Liver (tissue), 9 donors: ENCODE data around the gene TET2. TPM values are rescaled to one million over a fixed set of nuclear protein-coding genes. Genes with fewer than 3 reads are reported as not detected.

Source experiments
- DNase-seq: peaks from one replicate; pipeline ENCODE4 v3.0.0-alpha.2; 2017; ENCODE audit warnings: low spot score
- H3K27ac ChIP-seq, 2 donors: one replicate each; pipeline ENCODE4 v1.7.0; 2013; ENCODE audit warnings: inconsistent platforms in 2 of 2, low read length in 2 of 2, control low read depth in 1 of 2, low read depth in 1 of 2, mild to moderate bottlenecking in 1 of 2
- H3K27me3 ChIP-seq, 4 donors: one replicate each; pipeline versions ENCODE4 v1.6.1 to v1.7.0; 2013; ENCODE audit warnings: low read length in 3 of 4, inconsistent platforms in 1 of 4, mild to moderate bottlenecking in 1 of 4, moderate library complexity in 1 of 4; ENCODE audit not compliant: control insufficient read depth in 4 of 4, insufficient read depth in 4 of 4
- H3K36me3 ChIP-seq, 4 donors: one replicate each; pipeline versions ENCODE4 v1.6.1 to v1.7.0; 2013; ENCODE audit warnings: low read length in 3 of 4, mild to moderate bottlenecking in 3 of 4, low read depth in 1 of 4, moderate library complexity in 1 of 4; ENCODE audit not compliant: control insufficient read depth in 4 of 4, insufficient read depth in 3 of 4
- H3K4me1 ChIP-seq, 4 donors: one replicate each; pipeline versions ENCODE4 v1.6.1 to v1.7.0; 2013; ENCODE audit warnings: low read length in 3 of 4, mild to moderate bottlenecking in 3 of 4, moderate library complexity in 1 of 4; ENCODE audit not compliant: control insufficient read depth in 4 of 4, insufficient read depth in 4 of 4
- H3K4me3 ChIP-seq, 3 donors: one replicate each; pipeline versions ENCODE4 v1.6.1 to v1.7.0; 2013; ENCODE audit warnings: low read length in 3 of 3, control low read depth in 1 of 3, low read depth in 1 of 3, mild to moderate bottlenecking in 1 of 3
- H3K9ac ChIP-seq, 2 donors: one replicate each; pipeline ENCODE4 v1.7.0; 2013; ENCODE audit warnings: low read length in 2 of 2, mild to moderate bottlenecking in 2 of 2, moderate library complexity in 2 of 2, control low read depth in 1 of 2, low read depth in 1 of 2
- H3K9me3 ChIP-seq, 4 donors: one replicate each; pipeline versions ENCODE4 v1.6.1 to v1.7.0; 2013; ENCODE audit warnings: low read length in 3 of 4; ENCODE audit not compliant: control insufficient read depth in 4 of 4
- ATF3 ChIP-seq: IDR thresholded peaks from 2 replicates; pipeline ENCODE4 v1.6.1; 2016; ENCODE audit warnings: antibody characterized with exemption
- CTCF ChIP-seq: fragments of 150-350 bp; IDR thresholded peaks from 2 replicates; pipeline ENCODE4 v1.5.1; 2017; ENCODE audit warnings: improper control_type of control experiment, low read depth, low read length; ENCODE audit not compliant: missing input control
- EGR1 ChIP-seq, 2 donors: IDR thresholded peaks; 2 replicates each; pipeline ENCODE4 v1.6.1; 2016 to 2018; ENCODE audit warnings: antibody characterized with exemption in 2 of 2, low read depth in 2 of 2
- FOXA1 ChIP-seq: IDR thresholded peaks from 2 replicates; pipeline ENCODE4 v1.6.1; 2016; ENCODE audit warnings: antibody characterized with exemption
- FOXA2 ChIP-seq: IDR thresholded peaks from 2 replicates; pipeline ENCODE4 v1.6.1; 2016; ENCODE audit warnings: antibody characterized with exemption
- GABPA ChIP-seq, 2 donors: IDR thresholded peaks in 1 of 2; conservative IDR thresholded peaks in 1 of 2; 2 replicates each; pipeline ENCODE4 v1.6.1; 2016; ENCODE audit warnings: antibody characterized with exemption in 2 of 2, mild to moderate bottlenecking in 1 of 2, moderate library complexity in 1 of 2
- HNF4A ChIP-seq, 2 donors: conservative IDR thresholded peaks; 2 replicates each; pipeline ENCODE4 v1.6.1; 2016; ENCODE audit warnings: antibody characterized with exemption in 2 of 2, mild to moderate bottlenecking in 2 of 2
- HNF4G ChIP-seq: IDR thresholded peaks from 2 replicates; pipeline ENCODE4 v1.6.1; 2016; ENCODE audit warnings: antibody characterized with exemption
- JUND ChIP-seq, 2 donors: IDR thresholded peaks; 2 replicates each; pipeline ENCODE4 v1.6.1; 2016; ENCODE audit warnings: antibody characterized with exemption in 2 of 2
- MAX ChIP-seq: IDR thresholded peaks from 2 replicates; pipeline ENCODE4 v1.6.1; 2016; ENCODE audit warnings: antibody characterized with exemption
- NR2F2 ChIP-seq: IDR thresholded peaks from 2 replicates; pipeline ENCODE4 v1.6.1; 2016; ENCODE audit warnings: antibody characterized with exemption
- RAD21 ChIP-seq, 2 donors: IDR thresholded peaks; 2 replicates each; pipeline ENCODE4 v1.6.1; 2016; ENCODE audit warnings: antibody characterized with exemption in 2 of 2, mild to moderate bottlenecking in 2 of 2
- REST ChIP-seq: IDR thresholded peaks from 2 replicates; pipeline ENCODE4 v1.6.1; 2016; ENCODE audit warnings: antibody characterized with exemption, mild to moderate bottlenecking
- RXRA ChIP-seq, 2 donors: IDR thresholded peaks; 2 replicates each; pipeline ENCODE4 v1.6.1; 2017 to 2018; ENCODE audit warnings: antibody characterized with exemption in 2 of 2, mild to moderate bottlenecking in 1 of 2
- SP1 ChIP-seq: IDR thresholded peaks from 2 replicates; pipeline ENCODE4 v1.6.1; 2018; ENCODE audit warnings: antibody characterized with exemption, mild to moderate bottlenecking
- TAF1 ChIP-seq: conservative IDR thresholded peaks from 2 replicates; pipeline ENCODE4 v1.6.1; 2016; ENCODE audit warnings: antibody characterized with exemption, mild to moderate bottlenecking
- YY1 ChIP-seq: IDR thresholded peaks from 2 replicates; pipeline ENCODE4 v1.6.1; 2016; ENCODE audit warnings: antibody characterized with exemption, mild to moderate bottlenecking
- ZBTB33 ChIP-seq: IDR thresholded peaks from 2 replicates; pipeline ENCODE4 v1.6.1; 2016; ENCODE audit warnings: antibody characterized with exemption
- WGBS: extraction: QIAGEN DNeasy Blood & Tissue Kit; methylation state at CpG from one replicate; pipeline ENCODE4 v1.1.7; 2013; 5-methylcytosine and 5-hydroxymethylcytosine counted together
- polyA plus RNA-seq, 2 donors: library from polyadenylated mRNA; stranded (reverse) in 1 of 2; unstranded in 1 of 2; fragments of 200-250 nt in 1 of 2; fragments of >200 nt in 1 of 2; fragmentation: Nextera tagmentation in 1 of 2; extraction: Ambion mirVana in 1 of 2; gene quantifications; one replicate each; pipeline versions ENCODE4 v1.2.1 to v1.2.3, GENCODE V29; 2013 to 2015
- total RNA-seq, 2 donors: library from RNA; depleted of rRNA; stranded (reverse); fragments of >200 nt; gene quantifications; one replicate each; pipeline ENCODE4 v1.2.3, GENCODE V29; 2014
- donor health status: healthy.
- donor health status: healthy.
- donor health status: healthy.
- donor health status: healthy.
- donor health status: healthy.

Gene TET2
- total and polyA plus RNA-seq, 4 donors = 0.88 to 8.4 (median 5.5) TPM

- TF ChIP-seq REST = no peak
Measured at GRCh38 chr4:105227054-105227453, 80.4 kb downstream of the TET2 start (continued).

GRCh38 chr4:105230287-105230686 is 83.6 kb downstream of the TET2 start:
- H3K27ac ChIP-seq = no peak overlapping the region
- no peak overlapping the region for H3K4me3 ChIP-seq
- H3K9me3 ChIP-seq = no peaks in the 10 kb centered on the region
- TF ChIP-seq REST = no peak
- TF ChIP-seq NR2F2 = no peak
- TF ChIP-seq FOXA1 = no peak
- TF ChIP-seq SP1 = no peak
- TF ChIP-seq MAX = no peak
- no peak for TF ChIP-seq HNF4A (conservative IDR thresholded peaks at IDR 0.05)
- TF ChIP-seq ATF3 = no peak
- TF ChIP-seq YY1 = no peak
- no peak for TF ChIP-seq FOXA2
- TF ChIP-seq HNF4G = no peak
- no peak for TF ChIP-seq TAF1
- no peak for TF ChIP-seq RXRA (IDR thresholded peaks at IDR 0.05)
- DNase-seq = no peak
- H3K4me1 ChIP-seq = no peaks in the 10 kb centered on the region
- H3K36me3 ChIP-seq = peaks cover 0 to 9% (median 8%) of the 10 kb centered on the region in 4 donors
- H3K27me3 ChIP-seq = no peaks in the 10 kb centered on the region
- no peak overlapping the region for H3K9ac ChIP-seq
- WGBS = 97% methylated on average over 1 of the region's 1 CpG

- no peak overlapping the region for H3K4me3 ChIP-seq
- 95% methylated on average over 4 of the region's 4 CpGs for WGBS
- TF ChIP-seq HNF4G = no peak
- no peak for TF ChIP-seq GABPA (IDR thresholded peaks at IDR 0.05 in 1 of 2, conservative IDR thresholded peaks at IDR 0.05 in 1 of 2)
- TF ChIP-seq TAF1 = no peak
- no peak for TF ChIP-seq YY1
- no peak for TF ChIP-seq ATF3
- no peak for TF ChIP-seq CTCF
- no peak for TF ChIP-seq MAX
- no peak for TF ChIP-seq NR2F2
- TF ChIP-seq FOXA2 = no peak
- TF ChIP-seq FOXA1 = no peak
- TF ChIP-seq JUND (IDR thresholded peaks at IDR 0.05) = no peak
- no peak for TF ChIP-seq RAD21 (IDR thresholded peaks at IDR 0.05)
- TF ChIP-seq SP1 = no peak
- TF ChIP-seq RXRA (IDR thresholded peaks at IDR 0.05) = no peak
- TF ChIP-seq EGR1 (IDR thresholded peaks at IDR 0.05; ENCODE audit: low read depth in 2 of 2) = no peak
- no peak for TF ChIP-seq HNF4A (conservative IDR thresholded peaks at IDR 0.05)
- TF ChIP-seq ZBTB33 = no peak
Measured at GRCh38 chr4:105232374-105232773, 85.7 kb downstream of the TET2 start.

More at GRCh38 chr4:105232374-105232773, 85.7 kb downstream of the TET2 start:
- no peak for DNase-seq
- H3K9ac ChIP-seq = no peak overlapping the region
- H3K4me1 ChIP-seq = no peaks in the 10 kb centered on the region
- H3K9me3 ChIP-seq = no peaks in the 10 kb centered on the region
- H3K27ac ChIP-seq = no peak overlapping the region
- peaks cover 3 to 21% (median 15%) of the 10 kb centered on the region in 4 donors for H3K36me3 ChIP-seq
- H3K27me3 ChIP-seq = no peaks in the 10 kb centered on the region
